GM12865 (cell line): ENCODE results near the gene ABCB9.
A peak's percentile ranks its signal among the peaks of the same experiment; 100 is the strongest.
"Not testable (repeated sequence)": the region's sequence is repeated elsewhere in the genome, so short reads cannot be mapped to it uniquely, and the experiment has no call there.

Experiments
- DNase-seq: peaks from one replicate; pipeline ENCODE4 v3.0.0; 2010; ENCODE audit warnings: low read depth
- H3K4me3 ChIP-seq: 2 replicates; pipeline ENCODE4 v1.5.1; 2011; ENCODE audit warnings: mild to moderate bottlenecking, low read depth, low read length, control low read depth
- CTCF ChIP-seq: IDR thresholded peaks from 2 replicates; pipeline ENCODE4 v1.5.1; 2011; ENCODE audit warnings: low read length, control low read depth, low read depth, inconsistent platforms; ENCODE audit not compliant: insufficient read depth; ENCODE audit errors: missing control alignments

The ABCB9 gene

GRCh38 chr12:122894193-122895121, 71.8 kb downstream of the ABCB9 start:
- TF ChIP-seq CTCF = no peak
- H3K4me3 ChIP-seq = peak overlapping the region; percentile 71
- no peak for DNase-seq

GRCh38 chr12:122893208-122894153, 72.8 kb downstream of the ABCB9 start:
- no peak for DNase-seq
- TF ChIP-seq CTCF = no peak
- H3K4me3 ChIP-seq = no peak overlapping the region

GRCh38 chr12:122892724-122893123, 73.5 kb downstream of the ABCB9 start:
- DNase-seq, H3K4me3 ChIP-seq: not testable (repeated sequence)

GRCh38 chr12:122891661-122892525, 74.4 kb downstream of the ABCB9 start:
- no peak for TF ChIP-seq CTCF
- no peak for DNase-seq
- no peak overlapping the region for H3K4me3 ChIP-seq

- no peak overlapping the region for H3K4me3 ChIP-seq
- no peak for TF ChIP-seq CTCF
- DNase-seq = no peak
These were observed 76.3 kb downstream of the ABCB9 start for GRCh38 chr12:122889761-122890520.

GRCh38 chr12:122888232-122888752, 78.0 kb downstream of the ABCB9 start:
- H3K4me3 ChIP-seq = peak overlapping the region; percentile 33
- TF ChIP-seq CTCF = no peak
- DNase-seq = peak; percentile 62
